Islet of Langerhans (tissue), 1 donor: Measurements from ENCODE around the gene SHROOM1.
"Not testable (repeated sequence)": the region's sequence is repeated elsewhere in the genome, so short reads cannot be mapped to it uniquely, and the experiment has no call there.

Source experiments
- FAIRE-seq: peaks from one replicate; lab custom pipeline; 2011; peaks lifted over from hg19 to GRCh38; lab: Jason Lieb, UNC

SHROOM1 gene

DNA sequence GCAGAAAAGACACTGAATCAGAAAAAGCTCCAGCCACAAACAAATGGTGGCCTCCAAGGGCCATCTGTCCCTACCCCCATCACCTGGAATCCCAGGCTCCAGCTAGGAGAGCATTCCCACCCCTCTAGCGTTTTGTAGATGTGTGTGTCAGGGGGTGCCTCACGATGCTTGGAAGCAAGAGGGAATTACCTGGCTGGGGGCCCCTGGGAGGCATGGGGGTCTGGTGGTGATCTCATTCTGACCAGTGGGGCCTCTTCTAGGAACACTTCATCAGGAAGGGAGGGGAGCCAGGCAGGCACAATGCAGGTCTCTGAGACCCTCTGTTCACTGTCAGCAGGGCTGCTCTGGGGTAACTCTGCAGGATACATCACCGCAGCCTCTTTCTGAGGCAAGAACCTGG lies 6.0 kb downstream of the SHROOM1 start:
- no peak for FAIRE-seq

DNA sequence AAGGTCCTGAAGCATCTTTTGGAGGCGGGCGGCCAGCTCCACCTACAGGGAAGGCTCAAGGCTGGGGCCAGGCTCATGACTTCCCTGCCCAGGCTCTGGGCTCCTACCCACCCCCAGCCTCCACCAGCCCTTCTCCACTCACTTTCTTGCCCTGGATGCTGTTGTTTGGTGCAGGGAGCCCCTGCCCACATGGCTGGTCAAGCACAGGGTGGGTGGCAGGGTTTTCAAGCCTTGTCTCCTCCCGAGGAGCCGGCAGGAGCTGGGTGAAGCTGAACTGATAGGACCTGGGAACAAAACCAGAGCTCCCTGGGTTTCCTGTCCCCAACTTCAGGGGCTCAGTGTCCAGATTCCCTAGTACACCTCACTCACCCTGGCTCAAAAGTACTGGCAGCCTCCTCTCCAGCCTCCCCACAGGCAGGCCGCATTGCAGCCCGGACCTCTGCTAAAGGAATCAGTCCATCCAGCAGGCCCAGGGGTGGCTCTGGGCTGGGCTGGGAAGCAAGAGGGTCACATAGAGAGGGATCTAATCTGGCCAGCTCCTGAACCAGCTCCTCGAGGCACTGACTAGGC lies 6.9 kb downstream of the SHROOM1 start:
- no peak for FAIRE-seq

DNA sequence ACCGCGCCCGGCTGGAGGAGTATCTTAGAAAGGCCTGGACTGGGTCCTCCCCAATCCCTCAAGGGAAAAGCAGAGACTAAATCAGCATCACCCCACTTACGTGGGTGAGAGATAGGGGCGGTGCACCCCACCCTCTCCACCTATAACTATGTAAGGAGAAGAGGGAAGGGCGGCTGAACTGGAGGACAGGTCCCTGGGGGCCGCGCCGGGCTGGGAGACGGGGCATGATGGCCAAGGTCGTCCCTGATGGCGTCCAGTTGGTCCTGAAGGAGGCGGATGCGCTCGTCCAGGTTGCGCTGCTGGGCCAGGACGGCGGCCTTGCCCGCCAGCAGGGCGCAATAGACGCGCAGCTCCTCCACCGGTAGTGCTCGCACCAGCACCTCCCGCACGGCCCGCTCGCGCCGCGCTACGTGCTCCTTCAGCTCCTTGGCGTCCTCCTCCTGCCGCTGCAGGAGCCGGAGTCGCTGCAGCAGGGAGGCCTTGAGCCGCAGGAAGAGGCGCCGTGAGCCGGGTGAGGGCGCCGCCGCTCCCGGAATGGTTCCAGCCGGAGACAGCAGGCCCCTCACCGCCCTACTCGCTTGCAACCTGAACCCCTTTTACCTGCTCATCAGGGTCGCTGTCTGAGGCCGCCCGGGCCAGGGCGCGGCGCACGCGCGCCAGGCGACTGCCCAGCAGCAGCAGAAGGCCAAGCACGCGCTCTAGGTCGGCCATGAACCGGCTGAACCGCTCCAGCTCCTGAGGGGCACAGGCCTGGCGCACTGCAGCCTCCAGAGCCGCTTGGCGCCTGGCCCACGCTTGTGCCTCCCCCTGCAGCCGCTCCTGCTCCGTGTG lies 7.6 kb downstream of the SHROOM1 start:
- no peak for FAIRE-seq

DNA sequence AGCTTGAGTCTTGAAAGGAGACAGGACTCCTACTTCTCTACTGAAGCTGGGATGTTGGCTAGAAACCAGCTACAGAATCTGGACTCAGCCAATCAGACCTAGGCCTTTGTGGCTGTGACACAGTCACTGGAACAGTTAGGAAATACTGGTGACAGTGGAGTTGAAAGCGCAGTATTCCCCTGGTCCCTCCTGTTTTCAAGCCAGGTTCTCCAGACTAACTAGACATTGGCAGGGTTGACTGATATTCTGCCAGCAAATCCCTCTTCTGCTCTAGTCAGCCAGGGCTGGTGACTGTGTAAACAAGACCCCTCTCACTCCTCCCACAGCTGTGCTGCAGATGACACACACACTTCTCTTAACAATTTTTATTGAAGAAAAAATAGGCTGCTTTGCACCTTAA lies 8.7 kb downstream of the SHROOM1 start:
- no peak for FAIRE-seq

DNA sequence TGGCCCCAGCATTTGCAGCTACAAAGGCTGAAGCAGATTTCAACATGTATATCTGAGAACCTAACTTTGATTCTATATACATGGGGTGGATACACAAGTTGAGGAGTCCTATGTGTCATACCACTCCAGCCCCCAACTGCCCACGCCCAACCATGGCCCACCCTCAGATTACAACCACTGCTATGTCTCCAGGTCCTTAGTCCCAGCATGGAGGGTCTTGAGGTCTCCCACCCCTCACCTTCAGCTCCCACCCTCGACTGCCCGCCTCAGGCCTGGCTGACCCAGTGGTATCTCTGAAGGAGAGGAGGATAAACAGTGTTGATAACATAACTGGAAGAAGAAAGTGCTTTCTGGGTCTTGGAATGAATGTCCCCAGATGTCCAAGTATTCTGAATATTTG lies 9.1 kb downstream of the SHROOM1 start:
- no peak for FAIRE-seq

DNA sequence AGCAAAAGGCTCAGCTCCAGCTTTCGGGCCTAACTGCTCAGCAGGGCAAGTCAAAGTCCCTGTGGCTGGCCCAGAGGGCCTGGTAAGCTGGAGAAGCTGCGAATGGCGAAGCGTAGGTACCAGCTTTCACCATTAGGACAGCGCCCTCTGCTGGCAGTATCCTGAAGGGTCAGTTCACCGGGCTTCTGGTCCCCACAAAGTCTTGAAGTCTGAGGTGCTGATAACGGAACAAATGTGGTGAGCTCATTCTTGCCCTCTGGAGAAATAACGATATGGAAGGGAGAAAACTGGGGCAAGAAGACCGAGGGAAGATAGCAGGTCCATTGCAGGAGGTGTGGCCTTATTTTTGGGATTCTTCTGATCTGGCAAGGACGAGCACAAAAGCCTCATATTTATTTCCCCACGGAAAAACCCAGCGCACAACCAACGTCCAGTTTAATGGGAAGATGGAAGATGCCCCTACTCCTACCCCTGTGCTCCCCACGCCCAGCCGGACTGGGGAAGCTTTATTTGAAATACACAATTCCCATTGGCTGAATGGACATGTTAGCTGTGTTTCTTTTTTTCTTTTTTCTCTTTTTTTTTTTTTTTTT lies 10.2 kb downstream of the SHROOM1 start:
- FAIRE-seq, result peak; percentile 75

DNA sequence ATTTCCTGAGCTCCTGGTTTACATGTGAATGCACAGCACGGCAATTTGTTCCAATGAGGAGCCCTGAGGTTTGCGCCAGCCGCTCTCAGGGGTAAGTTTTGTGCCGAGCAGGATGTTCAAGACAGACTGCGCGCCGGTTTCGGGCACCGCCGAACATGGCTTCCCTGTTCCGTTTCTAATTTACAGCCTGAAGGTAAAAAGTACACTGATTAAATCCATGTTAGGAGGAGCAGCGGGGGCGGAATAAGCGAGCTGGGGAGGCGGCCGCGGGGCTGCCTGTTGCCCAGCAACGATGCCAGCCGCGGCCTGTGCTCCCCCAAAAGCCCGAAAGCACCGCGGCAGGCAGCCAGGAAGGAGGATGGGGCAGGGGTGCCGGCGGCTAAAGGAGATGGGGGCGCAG lies 11.0 kb downstream of the SHROOM1 start:
- no peak for FAIRE-seq

DNA sequence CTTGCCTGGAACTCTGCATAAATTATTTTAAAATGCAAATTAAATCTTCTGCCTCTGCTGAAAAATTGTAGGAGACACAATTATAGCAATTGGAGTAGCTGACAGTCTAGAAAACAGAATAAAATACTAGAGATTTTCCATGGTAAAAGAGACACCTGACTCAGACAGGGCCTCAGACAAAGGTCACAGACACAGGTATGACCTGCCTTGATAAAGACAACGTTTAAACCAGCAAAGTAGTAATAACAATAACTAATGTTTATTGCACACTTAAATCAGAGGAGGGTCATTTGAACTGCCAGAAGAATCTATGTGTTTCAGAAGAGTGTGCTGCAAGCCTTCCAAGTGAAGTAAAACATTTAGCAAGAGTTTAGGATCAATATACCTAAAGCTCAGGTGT lies 13.4 kb downstream of the SHROOM1 start:
- no peak for FAIRE-seq

DNA sequence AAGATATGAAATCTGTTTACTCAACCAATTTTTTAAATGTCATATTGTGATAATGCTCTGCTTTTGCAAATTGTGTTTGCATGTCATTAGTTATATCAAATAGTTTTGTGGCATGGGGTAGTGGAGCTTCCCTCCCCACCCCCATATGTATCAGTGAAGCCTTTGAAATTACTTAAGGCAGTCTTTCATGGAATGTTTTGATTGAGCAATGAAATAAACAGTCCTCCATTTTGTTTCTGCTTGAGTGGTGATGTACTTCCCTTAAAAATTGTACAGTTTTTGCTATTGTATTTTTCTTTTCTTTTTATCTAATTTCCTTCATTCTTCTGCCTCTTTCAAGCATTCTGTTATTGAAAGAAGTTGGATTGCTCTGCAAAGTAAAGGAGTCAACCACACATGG lies 13.9 kb downstream of the SHROOM1 start:
- FAIRE-seq, result no peak

DNA sequence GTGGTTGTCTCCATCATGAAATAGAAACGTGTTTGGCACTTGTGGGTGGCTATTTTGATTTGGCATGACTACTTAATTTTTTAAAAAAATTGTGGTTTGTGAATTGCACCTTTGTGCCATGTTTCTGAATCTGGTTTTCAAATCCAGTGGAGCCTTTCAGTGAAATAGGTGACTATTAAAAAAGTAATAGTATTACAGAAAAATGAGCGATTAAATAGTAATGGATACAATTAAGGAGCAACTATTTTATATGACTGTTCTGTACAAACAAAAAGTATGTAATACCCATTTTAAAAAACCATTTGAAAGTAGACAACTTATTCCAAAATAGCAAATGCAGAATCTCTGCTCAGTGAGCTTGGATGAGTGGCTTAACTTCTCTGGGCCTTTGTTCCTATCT lies 14.4 kb downstream of the SHROOM1 start:
- FAIRE-seq, result no peak

DNA sequence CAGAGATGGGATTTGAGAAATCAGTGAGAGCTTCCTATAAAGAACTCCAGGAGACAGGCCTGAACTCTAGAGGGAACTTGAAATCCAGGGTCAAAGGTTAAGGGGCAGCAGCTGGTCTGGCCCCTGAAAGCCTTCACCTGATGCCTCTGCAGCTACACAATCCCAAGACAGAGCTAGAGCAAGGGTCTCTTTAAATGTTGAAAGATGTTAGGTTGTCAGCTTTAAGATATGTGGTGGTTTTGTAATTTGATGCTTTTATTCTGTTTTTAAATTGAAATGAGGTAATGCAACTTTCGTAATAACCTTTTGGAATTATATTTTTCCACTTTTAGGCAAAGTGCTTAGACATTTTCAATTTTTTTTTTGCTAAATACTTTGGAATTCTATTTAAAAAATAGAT lies 15.0 kb downstream of the SHROOM1 start:
- FAIRE-seq, result no peak

DNA sequence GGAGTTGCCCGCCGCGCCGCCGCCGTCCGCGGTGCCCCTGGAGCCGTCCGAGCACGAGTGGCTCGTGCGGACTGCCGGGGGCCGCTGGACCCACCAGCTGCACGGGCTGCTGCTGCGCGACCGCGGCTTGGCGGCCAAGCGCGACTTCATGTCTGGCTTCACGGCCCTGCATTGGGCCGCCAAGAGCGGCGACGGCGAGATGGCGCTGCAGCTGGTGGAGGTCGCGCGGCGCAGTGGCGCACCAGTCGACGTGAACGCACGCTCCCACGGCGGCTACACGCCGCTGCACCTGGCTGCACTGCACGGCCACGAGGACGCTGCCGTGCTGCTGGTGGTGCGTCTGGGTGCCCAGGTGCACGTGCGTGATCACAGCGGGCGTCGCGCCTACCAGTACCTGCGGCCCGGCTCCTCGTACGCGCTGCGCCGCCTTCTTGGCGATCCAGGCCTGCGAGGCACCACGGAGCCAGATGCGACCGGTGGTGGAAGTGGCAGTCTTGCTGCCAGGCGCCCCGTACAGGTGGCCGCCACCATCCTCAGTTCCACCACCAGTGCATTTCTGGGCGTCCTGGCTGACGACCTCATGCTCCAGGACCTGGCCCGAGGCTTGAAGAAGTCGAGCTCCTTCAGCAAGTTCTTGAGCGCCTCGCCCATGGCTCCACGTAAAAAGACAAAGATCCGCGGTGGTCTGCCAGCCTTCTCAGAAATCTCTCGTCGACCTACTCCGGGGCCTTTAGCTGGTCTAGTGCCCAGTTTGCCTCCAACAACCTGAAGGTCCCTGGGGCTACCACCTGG lies 15.7 kb downstream of the SHROOM1 start:
- FAIRE-seq, result no peak

DNA sequence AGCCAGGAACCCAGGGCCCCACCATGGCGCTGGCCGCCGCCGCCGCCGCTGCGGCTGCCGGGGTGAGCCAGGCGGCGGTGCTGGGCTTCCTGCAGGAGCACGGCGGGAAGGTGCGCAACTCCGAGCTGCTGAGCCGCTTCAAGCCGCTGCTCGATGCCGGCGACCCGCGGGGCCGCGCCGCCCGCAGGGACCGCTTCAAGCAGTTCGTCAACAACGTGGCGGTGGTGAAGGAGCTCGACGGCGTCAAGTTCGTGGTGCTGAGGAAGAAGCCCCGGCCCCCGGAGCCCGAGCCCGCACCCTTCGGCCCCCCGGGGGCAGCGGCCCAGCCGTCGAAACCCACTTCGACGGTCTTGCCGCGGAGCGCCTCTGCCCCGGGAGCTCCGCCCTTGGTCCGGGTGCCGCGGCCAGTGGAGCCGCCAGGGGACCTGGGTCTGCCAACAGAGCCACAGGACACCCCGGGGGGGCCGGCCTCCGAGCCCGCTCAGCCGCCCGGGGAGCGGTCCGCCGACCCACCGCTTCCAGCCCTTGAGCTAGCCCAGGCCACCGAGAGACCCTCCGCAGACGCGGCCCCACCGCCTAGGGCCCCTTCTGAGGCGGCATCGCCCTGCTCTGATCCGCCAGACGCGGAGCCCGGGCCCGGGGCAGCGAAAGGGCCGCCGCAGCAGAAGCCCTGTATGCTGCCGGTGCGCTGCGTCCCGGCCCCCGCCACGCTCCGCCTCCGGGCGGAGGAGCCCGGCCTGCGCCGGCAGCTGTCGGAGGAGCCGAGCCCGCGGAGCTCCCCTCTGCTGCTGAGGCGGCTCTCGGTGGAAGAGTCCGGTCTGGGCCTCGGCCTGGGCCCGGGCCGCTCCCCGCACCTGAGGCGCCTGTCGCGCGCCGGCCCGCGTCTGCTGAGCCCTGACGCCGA lies 16.6 kb downstream of the SHROOM1 start:
- no peak for FAIRE-seq

DNA sequence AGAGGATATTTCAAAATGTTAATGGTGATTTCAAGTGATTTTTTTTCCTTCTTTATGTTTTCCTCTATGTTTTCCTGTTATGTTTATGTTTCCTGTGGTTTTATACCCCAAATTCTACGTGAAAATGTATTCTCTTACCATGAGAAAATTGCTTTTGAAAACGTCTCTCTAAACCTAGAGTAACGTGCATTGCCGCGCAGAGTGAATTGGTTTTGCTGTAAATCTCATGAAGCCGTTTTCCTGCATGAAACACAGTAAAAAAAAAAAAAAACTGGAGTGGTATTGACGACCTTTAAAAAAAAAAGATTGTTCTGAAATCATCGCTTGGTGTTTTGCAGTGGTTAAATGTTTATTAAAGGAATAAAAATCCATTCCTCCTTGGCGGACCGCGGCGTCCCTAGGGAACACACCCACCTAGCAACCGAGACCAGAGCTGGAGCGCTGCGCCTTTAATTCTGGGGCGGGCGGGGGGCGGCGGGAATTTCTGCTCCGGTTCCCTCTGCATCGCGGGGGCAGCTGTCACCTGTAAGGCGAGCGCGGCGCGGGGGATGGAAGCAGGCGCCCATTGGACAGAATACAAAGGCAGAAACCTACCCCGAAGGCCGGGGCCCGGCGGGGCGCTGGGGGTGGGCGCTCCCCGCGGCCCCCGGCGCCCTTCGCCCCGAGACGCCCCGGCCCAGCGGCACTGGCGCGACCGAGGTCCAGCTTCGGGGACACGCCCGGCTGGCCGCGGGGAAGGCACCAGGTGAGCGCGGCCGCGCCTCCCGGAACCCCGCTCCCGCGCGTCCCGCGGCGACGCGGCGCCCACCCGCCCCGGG lies 17.5 kb downstream of the SHROOM1 start, which contains the start of gene SOWAHA:
Gene SOWAHA (plus strand): TSS at position 522 of the 818 bp plus-strand sequence. CDS start 320 bp downstream, outside the sequence.
- peak; percentile 96 for FAIRE-seq

DNA sequence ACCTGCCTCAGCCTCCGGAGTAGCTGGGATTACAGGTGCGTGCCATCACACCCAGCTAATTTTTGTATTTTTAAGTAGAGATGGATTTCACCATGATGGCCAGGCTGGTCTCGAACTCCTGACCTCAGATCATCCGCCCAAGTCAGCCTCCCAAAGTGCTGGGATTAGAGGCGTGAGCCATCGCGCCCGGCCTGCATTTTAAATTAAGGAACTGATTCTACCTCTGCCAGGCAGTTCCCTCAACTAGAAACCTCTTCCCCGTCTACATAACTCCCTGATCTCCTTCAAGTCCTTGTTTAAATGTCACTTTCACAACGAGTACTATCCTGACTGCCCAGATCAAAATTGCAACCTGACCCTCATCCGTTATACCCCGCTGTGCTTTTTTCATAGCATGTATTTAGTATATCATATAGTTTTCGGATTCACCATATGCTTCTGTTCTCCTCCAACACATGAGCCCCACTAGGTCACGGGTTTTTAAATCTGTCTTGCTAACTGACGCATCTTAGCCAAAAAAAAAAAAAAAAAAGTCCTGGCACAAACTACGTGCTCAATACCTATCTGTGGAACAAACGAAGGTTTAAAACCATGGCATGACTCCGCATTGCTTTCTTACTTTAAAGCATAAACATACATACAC lies 18.2 kb downstream of the SHROOM1 start:
- no peak for FAIRE-seq

DNA sequence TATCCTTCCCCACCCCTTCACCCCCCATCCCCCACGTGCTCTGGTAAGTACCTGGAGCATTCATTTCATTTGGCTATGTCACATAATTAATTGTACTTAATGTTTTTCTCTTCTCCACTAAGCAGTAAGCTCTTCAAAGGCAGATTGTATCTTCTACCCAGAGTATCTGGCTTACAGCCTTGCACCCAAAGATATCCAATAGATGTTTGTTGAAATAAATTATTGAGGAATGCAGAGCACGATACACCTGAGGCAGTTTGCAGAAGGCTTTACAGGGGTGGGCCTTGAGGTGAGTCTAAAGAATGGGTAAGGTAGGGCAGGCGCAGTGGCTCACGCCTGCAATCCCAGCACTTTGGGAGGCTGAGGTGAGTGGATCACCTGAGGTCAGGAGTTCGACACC lies 19.8 kb downstream of the SHROOM1 start:
- no peak for FAIRE-seq

DNA sequence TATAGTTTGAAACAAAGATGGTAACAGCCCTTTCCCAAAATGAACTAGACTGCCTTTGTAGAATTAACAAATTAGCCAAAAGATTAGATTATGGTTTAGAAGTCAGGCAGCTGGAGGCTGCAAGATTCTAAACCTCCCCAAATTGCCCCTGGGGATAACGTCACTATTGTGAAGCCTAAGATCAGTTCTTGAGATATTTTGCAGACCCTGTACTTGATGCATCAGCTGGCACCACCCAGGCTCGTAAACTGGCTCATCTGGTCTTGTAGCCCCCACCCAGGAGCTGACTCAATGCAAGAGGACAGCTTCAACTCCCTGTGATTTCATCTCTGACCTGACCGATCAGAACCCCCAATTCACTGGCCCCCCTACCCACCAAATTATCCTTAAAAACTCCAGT lies 21.6 kb downstream of the SHROOM1 start:
- FAIRE-seq, result no peak

DNA sequence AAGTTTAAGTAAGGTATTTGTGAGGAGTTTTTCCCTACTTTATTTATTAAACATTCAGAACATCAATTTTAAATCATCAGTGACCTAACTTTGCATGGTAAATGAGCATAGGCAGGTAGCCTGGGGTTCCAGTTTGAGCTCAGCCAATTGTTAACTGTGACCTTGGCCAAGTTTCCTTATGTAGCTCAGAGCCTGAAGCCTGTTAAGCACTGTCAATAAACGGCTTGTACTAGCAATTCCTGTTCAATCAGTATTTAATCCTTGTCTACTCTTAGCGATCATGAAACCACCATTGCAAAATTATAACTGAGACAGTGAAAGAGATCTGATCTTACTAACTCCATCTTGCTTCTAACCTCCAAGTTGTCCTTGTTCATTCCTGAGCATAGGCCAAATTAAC lies 22.0 kb downstream of the SHROOM1 start:
- FAIRE-seq, result no peak

DNA sequence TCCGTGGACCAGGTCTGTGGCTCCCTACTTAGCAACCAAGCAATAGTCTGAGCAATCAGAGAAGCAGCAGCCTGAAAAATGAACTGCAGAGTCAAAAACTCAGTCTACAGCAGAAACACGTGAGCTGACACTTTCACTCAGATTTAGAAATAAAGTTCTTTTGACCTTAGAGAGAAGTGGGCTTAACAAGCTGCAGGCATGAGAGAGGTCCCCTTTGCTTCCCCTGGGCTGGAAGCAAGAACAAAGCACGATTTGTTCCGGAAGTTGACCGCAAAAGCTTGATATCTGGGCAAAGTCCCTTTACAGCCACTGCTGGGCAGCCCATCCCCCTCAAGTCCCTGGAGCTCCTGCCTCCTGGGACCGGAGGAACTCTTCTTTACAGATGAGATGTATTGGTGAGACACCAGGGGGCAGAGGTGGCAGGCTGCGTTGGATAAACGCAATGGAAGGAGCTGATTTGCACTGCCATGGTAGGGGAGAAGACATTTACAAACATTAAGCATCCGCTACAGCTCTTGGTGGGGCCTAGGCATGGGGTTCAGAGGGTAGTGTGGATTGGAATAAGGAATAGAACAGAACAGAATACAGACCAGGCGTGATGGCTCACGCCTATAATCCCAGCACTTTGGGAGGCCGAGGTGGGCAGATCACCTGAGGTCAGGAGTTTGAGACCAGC lies 23.1 kb downstream of the SHROOM1 start:
- no peak for FAIRE-seq

DNA sequence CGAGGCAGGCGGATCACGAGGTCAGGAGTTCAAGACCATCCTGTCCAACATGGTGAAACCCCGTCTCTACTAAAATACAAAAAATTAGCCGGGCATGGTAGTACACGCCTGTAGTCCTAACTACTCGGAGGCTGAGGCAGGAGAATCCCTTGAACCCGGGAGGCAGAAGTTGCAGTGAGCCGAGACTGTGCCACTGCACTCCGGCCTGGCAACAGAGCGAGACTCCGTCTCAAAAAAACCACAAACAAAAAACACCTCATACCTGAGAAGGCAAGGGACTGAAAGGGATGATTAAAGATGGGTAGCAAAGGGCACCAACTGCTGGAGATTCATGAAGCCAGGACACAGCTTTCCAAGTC lies 23.7 kb downstream of the SHROOM1 start:
- FAIRE-seq, result not testable (repeated sequence)
